OCI-LY3 (cell line): ENCODE results near the gene AATK.

Experiments used
- EZH2phosphoT487 ChIP-seq: fragments of 200-600 bp; shearing (Covaris generic); IDR thresholded peaks from 2 replicates; pipeline ENCODE4 v1.6.1; 2018; ENCODE audit warnings: antibody characterized with exemption, mixed run types, low read depth
- TF ChIP-seq, protein P1 (sequence below): fragments of 200-600, 300-600 bp; sonication (generic); IDR thresholded peaks from 2 replicates; pipeline ENCODE4 v1.5.1; 2014; ENCODE audit warnings: antibody characterized with exemption, low read length, low read depth

DNA sequence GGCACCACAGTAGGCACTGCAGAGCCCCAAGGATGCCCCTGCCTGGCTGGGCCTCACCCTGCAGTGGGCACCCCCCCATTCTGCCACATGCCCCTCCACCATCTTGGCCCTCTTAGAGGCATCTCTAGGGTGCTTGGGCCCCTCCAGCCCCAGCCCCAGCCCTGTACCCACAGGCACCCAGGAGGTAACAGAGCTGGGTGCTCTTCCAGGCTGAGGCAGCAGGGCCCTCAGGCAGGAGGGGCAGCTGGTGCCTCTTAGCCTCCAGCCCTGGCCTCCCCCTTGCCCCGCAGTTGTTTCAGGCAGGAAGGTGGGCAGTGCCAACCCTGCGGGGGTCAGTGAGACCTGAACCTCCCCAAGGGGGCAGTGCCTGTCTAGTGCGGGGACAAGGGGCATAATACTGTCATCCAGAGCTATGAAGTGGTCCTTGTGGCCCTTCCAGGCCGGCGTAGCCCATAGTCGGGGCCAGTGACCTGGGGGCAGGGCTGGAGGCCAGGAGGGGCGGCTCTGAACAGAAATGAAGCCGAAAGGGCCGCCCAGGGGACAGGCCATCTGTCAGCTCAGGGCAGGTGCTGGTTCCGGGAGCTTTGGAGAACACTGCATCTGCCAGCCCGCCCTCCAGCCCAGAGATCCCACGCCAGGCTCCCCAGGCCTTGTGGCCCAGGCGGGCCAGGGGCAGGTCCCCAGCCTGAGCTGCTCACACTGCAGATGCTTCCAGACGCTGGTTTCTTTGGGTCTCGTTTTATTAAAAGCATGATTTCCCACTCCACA, 4.9 kb upstream of the AATK start:
- TF ChIP-seq, protein P1, sequence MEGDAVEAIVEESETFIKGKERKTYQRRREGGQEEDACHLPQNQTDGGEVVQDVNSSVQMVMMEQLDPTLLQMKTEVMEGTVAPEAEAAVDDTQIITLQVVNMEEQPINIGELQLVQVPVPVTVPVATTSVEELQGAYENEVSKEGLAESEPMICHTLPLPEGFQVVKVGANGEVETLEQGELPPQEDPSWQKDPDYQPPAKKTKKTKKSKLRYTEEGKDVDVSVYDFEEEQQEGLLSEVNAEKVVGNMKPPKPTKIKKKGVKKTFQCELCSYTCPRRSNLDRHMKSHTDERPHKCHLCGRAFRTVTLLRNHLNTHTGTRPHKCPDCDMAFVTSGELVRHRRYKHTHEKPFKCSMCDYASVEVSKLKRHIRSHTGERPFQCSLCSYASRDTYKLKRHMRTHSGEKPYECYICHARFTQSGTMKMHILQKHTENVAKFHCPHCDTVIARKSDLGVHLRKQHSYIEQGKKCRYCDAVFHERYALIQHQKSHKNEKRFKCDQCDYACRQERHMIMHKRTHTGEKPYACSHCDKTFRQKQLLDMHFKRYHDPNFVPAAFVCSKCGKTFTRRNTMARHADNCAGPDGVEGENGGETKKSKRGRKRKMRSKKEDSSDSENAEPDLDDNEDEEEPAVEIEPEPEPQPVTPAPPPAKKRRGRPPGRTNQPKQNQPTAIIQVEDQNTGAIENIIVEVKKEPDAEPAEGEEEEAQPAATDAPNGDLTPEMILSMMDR = no peak
- no peak for TF ChIP-seq EZH2phosphoT487
